GM12878 (cell line): ENCODE data around the gene CCDC91. TPM values are rescaled to one million over a fixed set of nuclear protein-coding genes. Genes with fewer than 3 reads are reported as not detected.

Source experiments
- ATAC-seq: fragments of 200-7000 bp; cut with Tn5 transposase; 3 replicates; pipeline ENCODE4 v1.9.1; 2020; ENCODE audit warnings: mild to moderate bottlenecking, moderate library complexity
- BruUV-seq: library from RNA; stranded (reverse); fragments of 400-500 nt; replicated peaks from 2 replicates; lab custom pipeline; 2021; lab: Mats Ljungman, UMichigan
- CTCF ChIA-PET: fragments of 300-600 bp; sonication (Branson Sonifier 250); formaldehyde crosslinking; extraction: SDS; loops from one replicate; lab custom pipeline; 2021; ENCODE audit warnings: inconsistent platforms; lab: Yijun Ruan, JAX
- POLR2A ChIA-PET: fragments of 350-600 bp; formaldehyde crosslinking; extraction: SDS; loops from one replicate; lab custom pipeline; 2021; ENCODE audit warnings: inconsistent platforms; lab: Charles Lee
- RAD21 ChIA-PET: fragments of 300-600 bp; sonication (Branson Sonifier 250); formaldehyde crosslinking; loops from one replicate; lab custom pipeline; 2023; ENCODE audit warnings: antibody characterized with exemption; ENCODE audit not compliant: unreplicated experiment; lab: Charles Lee
- SMC1A ChIA-PET: fragments of 300-600 bp; sonication (Branson Sonifier 250); formaldehyde crosslinking; loops from one replicate; lab custom pipeline; 2023; ENCODE audit not compliant: unreplicated experiment, uncharacterized antibody; lab: Charles Lee
- DNase-seq: peaks from one replicate; pipeline ENCODE4 v3.0.0-alpha.2; 2011; ENCODE audit warnings: low read depth, low spot score
- FAIRE-seq: peaks from 3 replicates; lab custom pipeline; 2011; peaks lifted over from hg19 to GRCh38; lab: Jason Lieb, UNC
- H2AFZ ChIP-seq: 2 replicates; pipeline ENCODE4 v1.6.0; 2011; ENCODE audit warnings: low read depth, low read length, control low read depth; ENCODE audit not compliant: control insufficient read depth
- H3K27ac ChIP-seq: 2 replicates; pipeline ENCODE4 v1.5.1; 2011; ENCODE audit warnings: control low read depth; ENCODE audit not compliant: control insufficient read depth, insufficient read depth
- H3K27me3 ChIP-seq, 2 experiments: replicated peaks in 1 of 2; 2 replicates each; pipeline versions ENCODE4 v1.6.0 to v1.6.1; 2011; ENCODE audit warnings: low read length in 1 of 2; ENCODE audit not compliant: control insufficient read depth in 2 of 2, insufficient read depth in 2 of 2
- H3K36me3 ChIP-seq, 2 experiments: 2 replicates each; pipeline ENCODE4 v1.5.1; 2011; ENCODE audit warnings: low read length in 1 of 2; ENCODE audit not compliant: control insufficient read depth in 2 of 2, insufficient read depth in 2 of 2
- H3K4me1 ChIP-seq: 2 replicates; pipeline ENCODE4 v1.6.1; 2011; ENCODE audit warnings: mild to moderate bottlenecking, low read length, moderate library complexity, mixed read lengths; ENCODE audit not compliant: control insufficient read depth, insufficient read depth
- H3K4me2 ChIP-seq: 2 replicates; pipeline ENCODE4 v1.6.0; 2011; ENCODE audit warnings: control low read depth; ENCODE audit not compliant: control insufficient read depth, insufficient read depth
- H3K4me3 ChIP-seq: fragments of 200-600 bp; sonication (generic); 2 replicates; pipeline ENCODE4 v1.5.1; 2016
- H3K79me2 ChIP-seq: 2 replicates; pipeline ENCODE4 v1.6.0; 2011; ENCODE audit warnings: low read length; ENCODE audit not compliant: control insufficient read depth, insufficient read depth
- H3K9ac ChIP-seq: 2 replicates; pipeline ENCODE4 v1.8.0; 2011; ENCODE audit warnings: low read length, control low read depth, mixed read lengths; ENCODE audit not compliant: control insufficient read depth, insufficient read depth
- H3K9me3 ChIP-seq: replicated peaks from 3 replicates; pipeline ENCODE4 v1.5.1; 2011; ENCODE audit warnings: mild to moderate bottlenecking, low read length; ENCODE audit not compliant: control insufficient read depth, insufficient read depth
- H4K20me1 ChIP-seq: 2 replicates; pipeline ENCODE4 v1.6.0; 2011; ENCODE audit not compliant: control insufficient read depth, insufficient read depth
- CREB1 ChIP-seq: IDR thresholded peaks from 2 replicates; pipeline ENCODE4 v1.6.1; 2012; ENCODE audit warnings: low read depth, mild to moderate bottlenecking, inconsistent platforms
- EP300 ChIP-seq, 2 experiments: fragments of 150-350 bp in 1 of 2; IDR thresholded peaks; 2 replicates each; pipeline ENCODE4 v1.6.1; 2011 to 2012; ENCODE audit warnings: low read depth in 2 of 2, low read length in 2 of 2, borderline replicate concordance in 1 of 2, improper control_type of control experiment in 1 of 2, inconsistent platforms in 1 of 2; ENCODE audit not compliant: control insufficient read depth in 1 of 2
- HDAC6 ChIP-seq: fragments of 200-600 bp; sonication (generic); IDR thresholded peaks from one replicate; pipeline ENCODE4 v1.8.0; 2017; ENCODE audit warnings: antibody characterized with exemption; ENCODE audit not compliant: unreplicated experiment
- IRF4 ChIP-seq: IDR thresholded peaks from 2 replicates; pipeline ENCODE4 v1.6.1; 2011; ENCODE audit warnings: low read depth, low read length
- JUNB ChIP-seq: IDR thresholded peaks from 2 replicates; pipeline ENCODE4 v1.6.1; 2016; ENCODE audit warnings: antibody characterized with exemption, mild to moderate bottlenecking
- MTA2 ChIP-seq: fragments of 450-650 bp; IDR thresholded peaks from 2 replicates; pipeline ENCODE4 v1.6.1; 2016; ENCODE audit warnings: low read depth, mild to moderate bottlenecking, moderate library complexity
- MTA3 ChIP-seq: IDR thresholded peaks from 2 replicates; pipeline ENCODE4 v1.6.1; 2012; ENCODE audit warnings: low read length, inconsistent platforms, borderline replicate concordance
- NFIC ChIP-seq: IDR thresholded peaks from 2 replicates; pipeline ENCODE4 v1.6.1; 2012; ENCODE audit warnings: low read depth, mild to moderate bottlenecking, inconsistent platforms, low read length, moderate library complexity
- NR2F1 ChIP-seq: fragments of 450-650 bp; conservative IDR thresholded peaks from 2 replicates; pipeline ENCODE4 v1.6.1; 2017; ENCODE audit warnings: mild to moderate bottlenecking
- POLR2AphosphoS5 ChIP-seq: IDR thresholded peaks from 2 replicates; pipeline ENCODE4 v1.6.1; 2011; ENCODE audit warnings: mild to moderate bottlenecking, low read length, inconsistent platforms
- RAD21 ChIP-seq: IDR thresholded peaks from 2 replicates; pipeline ENCODE4 v1.6.1; 2011; ENCODE audit warnings: mild to moderate bottlenecking, low read depth, low read length, moderate library complexity; ENCODE audit not compliant: insufficient read depth
- RFX5 ChIP-seq: IDR thresholded peaks from 2 replicates; pipeline ENCODE4 v1.6.1; 2011; ENCODE audit warnings: low read depth, low read length, improper control_type of control experiment
- SPI1 ChIP-seq: IDR thresholded peaks from 2 replicates; pipeline ENCODE4 v1.6.1; 2011; ENCODE audit warnings: low read depth, mild to moderate bottlenecking, low read length, moderate library complexity, borderline replicate concordance; ENCODE audit not compliant: insufficient read depth
- SREBF2 ChIP-seq: IDR thresholded peaks from 2 replicates; pipeline ENCODE4 v1.6.1; 2012; ENCODE audit warnings: mild to moderate bottlenecking, low read length
- TBL1XR1 ChIP-seq: IDR thresholded peaks from 2 replicates; pipeline ENCODE4 v1.6.1; 2012; ENCODE audit warnings: low read depth, low read length, improper control_type of control experiment
- TCF3 ChIP-seq: IDR thresholded peaks from 2 replicates; pipeline ENCODE4 v1.6.1; 2012; ENCODE audit warnings: low read depth, mild to moderate bottlenecking, low read length, borderline replicate concordance; ENCODE audit not compliant: insufficient read depth
- ZNF622 ChIP-seq: fragments of 450-650 bp; IDR thresholded peaks from 2 replicates; pipeline ENCODE4 v1.6.1; 2017; ENCODE audit warnings: mild to moderate bottlenecking, inconsistent platforms
- WGBS: methylation state at CpG from one replicate; pipeline ENCODE4 v1.1.6; 2016; ENCODE audit warnings: low lambda C conversion rate; ENCODE audit not compliant: insufficient replicate concordance, insufficient coverage; ENCODE audit errors: missing lambda C conversion rate; 5-methylcytosine and 5-hydroxymethylcytosine counted together
- in situ Hi-C: fragments of 300-500 bp; cut with MboI; formaldehyde crosslinking; loops from 9 replicates; pipeline ENCODE4 v1.14.3; 2018; ENCODE audit warnings: mixed read lengths
- intact Hi-C: fragments of 100-400 bp; cut with micrococcal nuclease; formaldehyde crosslinking; loops from one replicate; pipeline ENCODE4 v1.14.2; 2022; ENCODE audit not compliant: unreplicated experiment
- polyA plus RNA-seq, 11 experiments: library from polyadenylated mRNA; depleted of rRNA in 4 of 11; unstranded in 6 of 11; stranded (reverse) in 5 of 11; fragments of >200 nt; fragmentation: Nextera tagmentation in 4 of 11; fragmentation: Illumina TruSeq in 1 of 11; extraction: Ambion mirVana in 4 of 11; extraction: Trizol in 1 of 11; gene quantifications; 1 replicate in 1 of 11; 2 replicates in 10 of 11; pipeline versions ENCODE4 v1.2.1 to v1.2.3, GENCODE V29; 2011 to 2016; ENCODE audit warnings: inconsistent platforms in 2 of 11, missing spikeins in 2 of 11, low read depth in 1 of 11
- total RNA-seq, 4 experiments: library from RNA; depleted of rRNA in 3 of 4; stranded (reverse); fragments of >200 nt in 3 of 4; fragmentation: Illumina TruSeq in 1 of 4; extraction: Trizol in 1 of 4; gene quantifications; 2 replicates each; pipeline versions ENCODE4 v1.2.1 to v1.2.3, GENCODE V29; 2013 to 2021
- TF ChIP-seq, protein P1 (sequence below): fragments of 450-650 bp; formaldehyde crosslinking; IDR thresholded peaks from 2 replicates; pipeline ENCODE4 v1.5.0; 2022; ENCODE audit warnings: mild to moderate bottlenecking, missing genetic modification characterization
- TF ChIP-seq, protein P2 (sequence below): fragments of 450-650 bp; conservative IDR thresholded peaks from 2 replicates; pipeline ENCODE4 v1.6.1; 2017; ENCODE audit warnings: mild to moderate bottlenecking, moderate library complexity

The CCDC91 gene
- total and polyA plus RNA-seq, 10 of the 15 experiments (the other 5 are each of a cell fraction or from before 2014, with no cell fraction given) = 6.1 to 24.9 (median 16.5) TPM

DNA sequence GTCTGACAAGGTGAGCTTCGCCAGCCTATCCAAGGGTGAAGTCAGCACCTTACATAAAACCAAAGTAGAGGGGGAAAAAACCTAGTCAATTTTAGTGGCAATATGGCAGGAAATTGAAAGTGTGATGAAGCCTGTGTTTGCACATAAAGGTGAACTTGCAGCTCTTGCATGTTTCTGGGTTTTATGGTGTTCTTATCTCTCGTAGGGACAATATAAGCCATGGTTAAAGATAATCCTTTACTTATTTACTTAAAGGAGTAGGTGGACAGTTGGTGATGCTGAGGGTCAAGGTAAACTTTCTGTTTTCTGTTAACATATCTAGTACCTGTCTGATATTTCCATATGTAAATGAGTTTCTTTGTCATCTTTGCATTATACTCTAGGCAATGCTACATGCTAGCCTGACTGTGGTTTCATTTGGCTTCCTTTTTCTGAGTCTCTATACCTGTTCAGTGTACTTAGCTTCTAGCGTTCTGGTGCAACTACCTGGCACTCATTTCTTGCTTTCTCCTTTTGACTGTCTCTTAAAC lies 32.8 kb downstream of the CCDC91 start:
- in situ Hi-C loops = no loop called here
- Histone ChIP-seq H4K20me1 (no peaks in the 10 kb centered on the region), H3K9ac (no peak overlapping the region), H3K4me2 (peak overlapping the region; percentile 40), H2AFZ (no peak overlapping the region), H3K4me3 (0 out of 2 replicates have a peak overlapping the region, but pooled peaks have one; percentile 5), H3K9me3 (peaks cover 1% of the 10 kb centered on the region), H3K4me1 (peaks cover 19% of the 10 kb centered on the region; the same call in 1 of the 2 replicates), H3K79me2 (peaks cover 2% of the 10 kb centered on the region), H3K27me3 (no peaks in the 10 kb centered on the region), H3K27ac (no peak overlapping the region; the same call in 1 of the 2 replicates), H3K36me3 (no peaks in the 10 kb centered on the region)
- RAD21 ChIA-PET = interaction anchor here (1.2 to 2.0 kb wide), 2 partner anchors 12 to 29 kb away, joined by 4 to 9 read pairs; no protein-coding TSS in a partner anchor
- CTCF ChIA-PET = interaction anchor here (0.5 to 1.0 kb wide), 2 partner anchors 32 kb away, joined by 3 read pairs; no protein-coding TSS in a partner anchor
- intact Hi-C loops = loop anchor here (2.0 kb wide), 1 partner anchor 32 kb away; the partner anchor contains the start of gene CCDC91
- SMC1A ChIA-PET = interaction anchor here (0.6 to 3.7 kb wide), 8 partner anchors 8 to 264 kb away, joined by 3 to 20 read pairs (median 3); no protein-coding TSS in a partner anchor
- whole genome bisulfite sequencing = 28% methylated on average over 3 of the region's 3 CpGs
- no peak for DNase-seq
- peak; percentile 93 for ATAC-seq
- POLR2A ChIA-PET = interaction anchor here (0.9 to 1.2 kb wide), 3 partner anchors 28 to 31 kb away, joined by 3 to 5 read pairs (median 3); no protein-coding TSS in a partner anchor
- BruUV-seq = no TSS peak
- peak; percentile 27 for FAIRE-seq
- TF ChIP-seq TCF3 (no peak), NR2F1 (no peak), SREBF2 (no peak), MTA3 (no peak), POLR2AphosphoS5 (no peak), TBL1XR1 (no peak), SPI1 (0 out of 2 replicates have a peak, but pooled peaks have one; percentile 36), RAD21 (no peak), JUNB (peak; percentile 73), IRF4 (0 out of 2 replicates have a peak, but pooled peaks have one; percentile 39), EP300 (IDR thresholded peaks at IDR 0.05; ENCODE audit: borderline replicate concordance in 1 of 2, control insufficient read depth in 1 of 2, low read depth in 2 of 2, low read length in 2 of 2) (no peak), CREB1 (no peak), RFX5 (no peak), HDAC6 (no peak), ZNF622 (no peak), NFIC (peak; percentile 46), MTA2 (no peak)
- TF ChIP-seq, protein P1, sequence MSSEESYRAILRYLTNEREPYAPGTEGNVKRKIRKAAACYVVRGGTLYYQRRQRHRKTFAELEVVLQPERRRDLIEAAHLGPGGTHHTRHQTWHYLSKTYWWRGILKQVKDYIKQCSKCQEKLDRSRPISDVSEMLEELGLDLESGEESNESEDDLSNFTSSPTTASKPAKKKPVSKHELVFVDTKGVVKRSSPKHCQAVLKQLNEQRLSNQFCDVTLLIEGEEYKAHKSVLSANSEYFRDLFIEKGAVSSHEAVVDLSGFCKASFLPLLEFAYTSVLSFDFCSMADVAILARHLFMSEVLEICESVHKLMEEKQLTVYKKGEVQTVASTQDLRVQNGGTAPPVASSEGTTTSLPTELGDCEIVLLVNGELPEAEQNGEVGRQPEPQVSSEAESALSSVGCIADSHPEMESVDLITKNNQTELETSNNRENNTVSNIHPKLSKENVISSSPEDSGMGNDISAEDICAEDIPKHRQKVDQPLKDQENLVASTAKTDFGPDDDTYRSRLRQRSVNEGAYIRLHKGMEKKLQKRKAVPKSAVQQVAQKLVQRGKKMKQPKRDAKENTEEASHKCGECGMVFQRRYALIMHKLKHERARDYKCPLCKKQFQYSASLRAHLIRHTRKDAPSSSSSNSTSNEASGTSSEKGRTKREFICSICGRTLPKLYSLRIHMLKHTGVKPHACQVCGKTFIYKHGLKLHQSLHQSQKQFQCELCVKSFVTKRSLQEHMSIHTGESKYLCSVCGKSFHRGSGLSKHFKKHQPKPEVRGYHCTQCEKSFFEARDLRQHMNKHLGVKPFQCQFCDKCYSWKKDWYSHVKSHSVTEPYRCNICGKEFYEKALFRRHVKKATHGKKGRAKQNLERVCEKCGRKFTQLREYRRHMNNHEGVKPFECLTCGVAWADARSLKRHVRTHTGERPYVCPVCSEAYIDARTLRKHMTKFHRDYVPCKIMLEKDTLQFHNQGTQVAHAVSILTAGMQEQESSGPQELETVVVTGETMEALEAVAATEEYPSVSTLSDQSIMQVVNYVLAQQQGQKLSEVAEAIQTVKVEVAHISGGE (CRISPR knock-in tag) = no peak
- TF ChIP-seq, protein P2, sequence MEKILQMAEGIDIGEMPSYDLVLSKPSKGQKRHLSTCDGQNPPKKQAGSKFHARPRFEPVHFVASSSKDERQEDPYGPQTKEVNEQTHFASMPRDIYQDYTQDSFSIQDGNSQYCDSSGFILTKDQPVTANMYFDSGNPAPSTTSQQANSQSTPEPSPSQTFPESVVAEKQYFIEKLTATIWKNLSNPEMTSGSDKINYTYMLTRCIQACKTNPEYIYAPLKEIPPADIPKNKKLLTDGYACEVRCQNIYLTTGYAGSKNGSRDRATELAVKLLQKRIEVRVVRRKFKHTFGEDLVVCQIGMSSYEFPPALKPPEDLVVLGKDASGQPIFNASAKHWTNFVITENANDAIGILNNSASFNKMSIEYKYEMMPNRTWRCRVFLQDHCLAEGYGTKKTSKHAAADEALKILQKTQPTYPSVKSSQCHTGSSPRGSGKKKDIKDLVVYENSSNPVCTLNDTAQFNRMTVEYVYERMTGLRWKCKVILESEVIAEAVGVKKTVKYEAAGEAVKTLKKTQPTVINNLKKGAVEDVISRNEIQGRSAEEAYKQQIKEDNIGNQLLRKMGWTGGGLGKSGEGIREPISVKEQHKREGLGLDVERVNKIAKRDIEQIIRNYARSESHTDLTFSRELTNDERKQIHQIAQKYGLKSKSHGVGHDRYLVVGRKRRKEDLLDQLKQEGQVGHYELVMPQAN = no peak
